CD4-positive, alpha-beta T cell treated with Interleukin-17A for 1 hour (primary cell): Measurements from ENCODE around the gene GOLGA1.
"Not testable (repeated sequence)": the region's sequence is repeated elsewhere in the genome, so short reads cannot be mapped to it uniquely, and the experiment has no call there.

Experiments used
- DNase-seq: peaks from one replicate; pipeline ENCODE4 v3.0.0-alpha.2; 2020

The GOLGA1 gene

DNA sequence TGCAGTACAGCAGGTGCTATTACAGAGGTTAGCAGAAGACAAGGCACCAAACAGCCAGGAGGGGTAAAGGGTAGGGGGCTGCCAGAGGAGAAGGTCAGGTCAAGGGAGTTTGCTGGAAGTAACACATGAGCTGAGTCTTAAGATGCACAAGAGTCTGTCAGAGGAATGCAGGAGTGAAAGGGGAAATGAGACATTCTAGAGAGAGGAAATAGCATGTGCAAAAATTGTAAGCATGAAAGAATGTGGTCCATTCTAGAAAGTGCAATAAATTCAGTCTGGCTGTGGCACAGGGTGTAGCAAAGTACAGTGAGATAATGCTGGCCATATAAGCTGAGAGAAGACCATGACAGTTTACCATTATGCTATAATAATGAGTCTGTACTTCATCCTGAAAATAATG lies 6.6 kb downstream of the GOLGA1 start:
- no peak for DNase-seq

DNA sequence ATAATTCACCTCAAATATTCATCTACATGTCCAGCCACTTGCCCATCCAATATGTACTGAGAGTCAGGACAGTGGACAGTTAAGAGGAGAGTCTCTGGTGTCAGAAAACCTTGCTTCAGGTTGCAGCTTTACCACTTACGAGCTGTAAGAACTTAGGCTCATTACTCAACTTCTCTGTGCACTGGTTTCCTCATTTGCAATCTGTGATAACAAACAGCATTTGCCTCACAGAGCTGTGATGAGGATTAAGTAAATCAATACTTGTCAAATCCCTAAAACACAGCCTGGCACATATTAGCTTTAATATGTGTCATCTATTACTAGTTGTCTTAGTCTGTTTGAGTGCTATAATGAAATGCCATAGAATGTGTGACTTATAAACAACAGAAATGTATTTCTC lies 8.6 kb downstream of the GOLGA1 start:
- DNase-seq: no peak

DNA sequence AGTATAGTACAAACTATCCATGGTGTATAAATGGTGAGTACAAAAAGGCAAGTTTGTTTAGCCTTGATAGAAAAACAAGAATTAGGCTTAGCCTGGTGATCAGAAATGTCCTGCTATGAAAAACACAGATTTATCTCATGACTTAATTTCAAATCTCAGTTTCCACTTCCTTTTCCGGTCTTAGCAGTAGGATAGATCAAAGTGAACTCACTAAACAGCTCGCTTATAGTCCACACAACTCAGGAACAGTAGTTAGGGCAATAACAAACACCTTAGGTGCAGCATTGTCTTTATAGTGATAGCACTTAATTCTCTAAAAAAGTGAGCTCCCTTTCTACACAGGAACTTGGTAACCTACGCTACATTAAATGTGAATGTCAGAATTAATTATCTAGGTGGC lies 11.4 kb downstream of the GOLGA1 start:
- DNase-seq: peak; percentile 10

DNA sequence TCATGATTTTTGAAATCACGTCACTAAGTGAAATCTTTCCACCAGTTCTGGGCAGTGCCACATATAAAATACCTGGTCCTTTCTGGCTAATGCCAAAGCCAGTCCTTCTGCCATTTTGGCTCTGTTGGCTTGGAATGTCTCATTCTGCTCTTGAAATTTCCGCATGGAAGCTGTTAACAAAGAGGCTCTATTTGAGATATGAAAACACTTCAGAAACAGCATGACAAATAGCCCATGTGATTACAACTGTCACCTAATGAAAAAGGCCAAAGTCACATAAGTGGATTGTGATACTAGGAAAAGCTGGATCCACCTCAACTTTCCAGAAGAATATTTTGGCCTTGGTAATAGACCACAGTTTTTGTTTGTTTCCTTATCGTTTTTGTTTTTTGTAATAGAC lies 12.8 kb downstream of the GOLGA1 start:
- DNase-seq: no peak

DNA sequence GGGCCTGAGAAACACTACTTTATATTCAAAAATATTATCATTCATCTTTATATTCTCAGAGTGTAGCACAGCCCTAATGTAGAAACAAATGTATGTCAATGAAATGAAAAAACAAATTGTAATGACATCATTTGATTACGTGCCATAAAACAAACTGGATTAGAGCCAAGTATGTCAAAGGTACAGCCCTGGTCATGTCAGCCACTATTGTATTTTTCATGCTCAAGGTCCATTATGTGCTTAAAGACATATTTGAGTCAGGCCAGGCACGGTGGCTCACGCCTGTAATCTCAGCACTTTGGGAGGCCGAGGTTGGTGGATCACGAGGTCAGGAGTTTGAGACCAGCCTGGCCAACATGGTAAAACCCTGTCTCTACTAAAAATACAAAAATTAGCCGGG lies 20.5 kb downstream of the GOLGA1 start:
- not testable (repeated sequence) for DNase-seq

DNA sequence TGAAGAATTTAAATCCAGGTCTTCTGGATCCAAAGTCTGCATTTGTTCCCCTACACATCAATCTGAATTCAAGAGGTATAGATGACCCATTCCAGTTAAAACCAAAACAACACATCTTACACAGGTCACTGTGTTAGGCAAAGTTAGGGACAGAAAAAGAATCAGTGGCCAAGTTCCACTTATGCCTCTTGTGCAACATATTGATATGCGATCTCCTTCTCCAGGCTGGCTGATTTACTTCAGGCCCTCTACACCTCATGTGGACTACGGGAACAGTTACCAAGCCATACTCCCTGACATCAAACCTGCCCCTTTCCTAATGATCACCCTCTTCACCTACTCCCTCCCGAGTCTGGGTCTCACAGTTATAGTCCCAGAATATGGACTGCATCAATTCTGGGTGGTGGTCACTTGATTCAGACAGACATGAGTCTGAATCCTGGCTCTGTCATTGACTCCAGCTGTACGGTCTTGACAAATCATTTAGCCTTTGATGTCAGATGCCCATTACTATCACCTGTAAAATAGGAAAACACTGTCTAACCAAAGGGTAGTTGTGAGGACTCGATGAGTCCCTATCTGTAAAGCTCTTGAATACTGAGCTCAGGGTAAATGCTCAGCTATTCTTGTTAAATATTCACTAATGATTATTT lies 26.0 kb downstream of the GOLGA1 start:
- no peak for DNase-seq

DNA sequence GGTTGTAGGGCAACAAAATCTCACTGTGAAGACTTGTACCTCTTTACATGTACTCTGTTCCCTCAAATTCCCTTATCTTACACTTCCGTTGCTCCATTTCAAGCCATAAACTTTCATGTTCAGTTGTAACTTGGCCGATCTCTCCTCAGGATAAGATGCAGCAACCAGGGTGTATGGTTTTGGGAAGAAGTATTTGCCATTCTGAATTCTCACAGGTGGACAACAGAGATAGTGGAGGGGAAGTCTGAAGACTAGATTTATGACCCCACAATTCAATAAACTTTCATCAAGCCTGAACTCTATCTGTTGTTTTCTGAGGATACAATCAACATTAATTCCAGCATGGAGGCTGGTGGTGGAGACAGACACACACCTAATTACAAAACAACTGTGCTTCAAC lies 27.5 kb downstream of the GOLGA1 start:
- DNase-seq: no peak

DNA sequence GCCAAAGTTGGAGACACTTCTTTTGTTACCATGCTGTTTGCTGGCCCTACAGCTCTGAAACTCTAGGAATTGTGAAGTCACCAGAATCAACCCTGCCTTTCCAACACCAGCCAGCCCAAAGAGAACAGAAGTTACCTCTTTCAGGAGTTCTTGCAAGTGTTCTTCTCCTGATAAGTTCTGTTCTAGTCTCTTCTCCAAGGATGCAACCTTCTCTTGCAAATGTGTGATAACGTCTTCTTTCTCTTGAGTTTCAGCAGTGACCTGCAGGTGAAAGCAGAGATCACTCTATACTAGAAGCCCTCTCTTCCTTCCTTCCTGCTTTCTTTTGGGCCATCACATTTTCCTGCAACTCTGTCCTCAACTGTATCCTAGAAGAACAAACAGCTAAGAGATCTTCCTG lies 29.1 kb downstream of the GOLGA1 start:
- no peak for DNase-seq

DNA sequence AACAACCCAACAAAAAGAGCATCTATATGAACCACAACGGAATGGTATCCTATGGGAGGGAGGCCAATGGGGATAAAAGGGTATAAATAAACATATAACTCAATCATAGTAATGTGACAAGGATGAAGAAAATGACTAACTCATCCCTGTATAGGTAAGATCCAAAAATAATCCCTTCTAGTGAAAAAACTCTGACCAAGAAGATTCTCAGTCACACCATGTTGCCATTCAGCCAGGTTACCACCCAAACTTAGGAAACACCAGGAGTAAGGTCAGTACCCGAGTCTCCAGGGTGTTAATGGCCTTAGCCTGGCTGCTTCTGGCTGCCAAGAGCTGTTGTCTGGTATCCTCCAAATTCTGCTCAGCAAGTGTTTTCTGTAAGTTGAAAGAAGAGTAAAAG lies 32.8 kb downstream of the GOLGA1 start:
- no peak for DNase-seq

DNA sequence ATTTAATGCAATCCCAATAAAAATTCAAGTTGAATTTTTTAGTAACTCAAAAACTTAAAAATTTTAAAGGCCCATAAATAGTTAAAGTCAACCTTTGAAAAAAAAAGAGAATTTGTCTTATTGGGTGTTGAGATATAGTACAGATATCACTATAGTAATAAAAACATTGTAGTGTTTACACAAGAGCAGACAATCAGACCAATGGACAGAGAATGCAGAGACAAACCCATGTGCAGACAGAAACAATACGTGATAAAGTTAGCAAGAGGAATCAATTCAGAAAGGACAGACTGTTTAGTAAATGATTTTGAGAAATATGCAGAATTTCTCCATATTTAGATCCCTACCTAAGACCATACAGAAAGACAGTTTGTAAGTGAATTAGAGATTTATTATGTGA lies 33.9 kb downstream of the GOLGA1 start:
- DNase-seq: no peak

DNA sequence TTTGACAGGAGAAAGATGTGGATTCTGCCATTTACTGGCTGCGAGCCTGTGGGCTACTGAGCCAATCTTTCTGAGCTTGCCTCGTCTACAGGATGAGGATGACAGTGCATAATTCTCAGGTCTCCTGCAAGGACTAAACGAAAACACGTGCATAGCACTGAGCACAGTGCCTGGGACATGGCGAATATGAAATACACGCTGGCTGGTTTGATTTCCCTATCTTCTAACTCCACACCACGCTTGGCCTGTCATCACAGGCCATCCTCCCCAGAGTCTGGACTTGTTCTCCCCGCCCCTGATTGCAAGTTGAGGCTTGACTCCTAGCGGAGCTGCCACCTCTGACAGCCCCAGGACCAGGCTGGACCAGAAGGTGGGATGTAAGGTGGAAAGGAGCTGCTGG lies 41.0 kb downstream of the GOLGA1 start:
- no peak for DNase-seq

DNA sequence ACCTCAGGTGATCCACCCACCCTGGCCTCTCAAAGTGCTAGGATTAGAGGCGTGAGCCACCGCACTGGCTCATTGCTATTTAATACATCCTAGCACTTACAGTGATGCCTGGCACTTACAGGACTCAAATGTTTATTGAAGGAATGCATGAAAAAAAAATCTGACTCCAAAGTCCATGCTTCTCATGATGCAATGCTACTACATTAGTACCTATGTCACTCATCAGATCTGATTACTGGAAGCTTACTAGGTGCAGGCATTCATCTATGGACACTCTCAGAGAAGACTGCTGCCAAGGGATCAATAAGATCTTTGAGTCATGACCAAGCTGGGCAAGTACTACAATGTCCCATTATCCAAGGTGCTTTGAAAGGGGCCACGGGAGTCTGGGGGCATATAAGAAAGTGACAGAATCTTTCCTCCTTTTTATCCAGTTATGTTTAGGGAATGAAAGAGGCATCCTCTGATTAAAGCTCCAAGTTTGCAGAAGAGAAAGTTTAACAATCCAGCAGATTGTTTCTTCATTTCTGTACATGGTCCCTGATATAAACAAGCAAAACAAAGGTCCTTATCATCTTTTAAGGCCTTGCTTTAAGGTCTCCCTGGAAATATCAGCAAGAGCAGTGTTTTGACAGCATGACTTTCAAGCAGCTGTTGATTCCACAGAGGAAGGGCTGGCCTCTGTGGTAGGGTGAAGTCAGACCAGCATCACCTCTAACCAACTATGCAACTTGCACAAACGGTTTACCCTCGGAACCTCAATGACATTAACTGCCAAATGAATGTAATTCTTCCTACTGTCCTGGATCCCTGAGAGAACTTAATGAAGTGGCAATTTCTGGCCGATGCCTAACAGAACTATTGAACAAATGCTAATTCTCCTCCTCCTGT lies 43.1 kb downstream of the GOLGA1 start:
- DNase-seq: no peak

DNA sequence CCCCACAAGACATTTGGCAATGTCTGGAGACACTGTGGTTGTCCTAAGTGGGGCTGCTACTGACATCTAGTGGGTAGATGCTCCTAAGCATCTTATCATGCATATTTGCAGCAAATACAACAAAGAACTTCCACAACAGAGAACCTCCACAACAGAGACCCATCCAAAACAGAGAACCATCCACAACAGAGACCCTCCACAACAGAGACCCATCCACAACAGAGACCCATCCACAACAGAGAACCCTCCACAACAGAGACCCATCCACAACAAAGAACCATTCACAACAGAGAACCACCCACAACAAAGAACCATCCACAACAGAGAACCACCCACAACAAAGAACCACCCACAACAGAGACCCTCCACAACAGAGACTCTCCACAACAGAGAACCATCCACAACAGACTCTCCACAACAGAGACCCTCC lies 46.1 kb downstream of the GOLGA1 start:
- DNase-seq: peak; percentile 67

DNA sequence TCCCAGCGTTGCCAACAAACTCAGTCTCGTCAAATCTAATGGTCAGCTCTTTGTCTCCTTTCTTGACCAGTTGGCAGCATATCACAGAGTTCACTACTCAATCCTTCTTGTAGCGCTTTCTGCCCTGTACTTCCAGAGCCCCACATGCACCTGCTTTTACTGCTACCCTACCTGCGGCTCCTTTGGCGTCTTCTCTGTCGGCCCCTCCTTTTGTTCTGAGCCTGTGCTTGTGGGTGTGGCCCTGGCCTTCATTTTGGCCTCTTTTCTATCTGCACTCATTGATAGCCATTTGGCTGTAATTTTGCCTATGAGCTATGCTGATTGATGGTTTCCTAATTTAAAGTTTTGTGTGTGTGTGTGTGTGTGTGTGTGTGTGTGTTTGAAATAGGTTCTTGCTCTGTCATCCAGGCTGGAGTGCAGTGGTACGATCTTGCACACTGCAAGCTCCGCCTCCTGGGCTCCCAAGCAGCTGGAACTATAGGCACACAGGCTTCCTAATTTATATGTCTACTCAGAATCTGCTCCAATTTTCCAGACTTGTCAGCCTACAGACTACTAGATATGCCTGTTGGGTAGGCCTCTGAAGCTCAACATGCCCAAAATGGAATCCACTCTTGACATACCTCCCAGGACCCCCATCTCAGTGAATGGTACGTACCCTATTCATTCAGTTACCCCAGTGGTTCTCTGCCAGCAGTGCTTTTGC lies 46.7 kb downstream of the GOLGA1 start:
- DNase-seq: no peak

DNA sequence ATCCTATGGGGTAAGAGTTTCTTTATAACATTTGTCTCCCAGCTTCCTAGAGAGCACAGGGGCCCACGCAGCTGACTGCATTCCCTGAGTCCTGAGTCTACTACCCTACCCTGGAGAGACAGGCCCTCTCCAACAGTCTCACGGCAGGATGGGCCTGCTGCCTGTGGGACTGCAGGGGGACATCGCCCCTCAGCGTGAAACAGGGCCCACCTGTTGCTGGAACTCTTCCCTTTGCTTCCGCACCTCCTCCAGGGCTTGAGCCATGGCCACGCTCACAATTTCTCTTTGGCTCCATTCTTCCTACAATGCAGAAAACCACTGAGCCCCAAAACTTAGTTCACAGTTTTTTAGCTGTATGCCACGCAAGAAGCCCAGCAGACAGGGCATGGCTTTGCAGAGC lies 50.7 kb downstream of the GOLGA1 start:
- DNase-seq: no peak

DNA sequence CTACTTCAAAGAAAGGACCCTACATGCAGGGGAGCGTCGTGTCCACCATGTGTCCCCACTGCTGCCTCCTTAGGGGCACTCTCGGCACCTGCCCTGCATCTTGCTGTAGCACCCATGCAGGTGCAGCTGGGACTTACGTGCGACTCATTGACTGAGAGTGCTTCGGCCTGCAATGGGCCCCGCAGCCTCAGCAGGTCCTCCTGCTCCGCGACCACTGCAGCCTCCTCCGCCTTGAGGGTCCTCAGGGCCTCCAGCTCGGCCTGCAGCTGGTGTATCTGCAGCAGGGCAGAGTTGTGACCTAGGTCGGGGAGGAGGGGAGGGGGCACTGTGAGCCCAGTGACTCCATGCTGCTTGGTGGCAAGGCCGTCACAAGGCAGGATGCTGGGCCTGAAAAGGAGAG lies 51.9 kb downstream of the GOLGA1 start:
- DNase-seq: no peak

DNA sequence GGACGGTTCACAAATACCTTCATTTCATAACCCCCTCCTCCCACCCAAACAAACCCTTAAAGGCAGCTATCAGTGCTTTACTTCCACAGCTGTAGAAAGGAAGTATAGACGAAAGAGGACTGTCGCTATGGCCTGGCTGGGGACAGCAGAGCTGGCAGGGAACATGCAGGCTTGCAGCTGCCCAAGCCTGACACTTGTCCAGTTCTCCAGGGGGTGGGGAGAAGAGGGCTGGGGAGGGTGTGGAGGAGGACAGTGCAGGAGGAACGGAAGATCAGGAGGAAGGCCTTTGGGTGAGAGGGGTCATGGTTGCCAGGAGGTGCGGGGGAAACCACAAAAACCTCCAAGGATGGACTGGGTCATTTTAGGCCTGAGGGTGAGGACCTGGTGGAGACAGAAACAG lies 53.1 kb downstream of the GOLGA1 start:
- no peak for DNase-seq

DNA sequence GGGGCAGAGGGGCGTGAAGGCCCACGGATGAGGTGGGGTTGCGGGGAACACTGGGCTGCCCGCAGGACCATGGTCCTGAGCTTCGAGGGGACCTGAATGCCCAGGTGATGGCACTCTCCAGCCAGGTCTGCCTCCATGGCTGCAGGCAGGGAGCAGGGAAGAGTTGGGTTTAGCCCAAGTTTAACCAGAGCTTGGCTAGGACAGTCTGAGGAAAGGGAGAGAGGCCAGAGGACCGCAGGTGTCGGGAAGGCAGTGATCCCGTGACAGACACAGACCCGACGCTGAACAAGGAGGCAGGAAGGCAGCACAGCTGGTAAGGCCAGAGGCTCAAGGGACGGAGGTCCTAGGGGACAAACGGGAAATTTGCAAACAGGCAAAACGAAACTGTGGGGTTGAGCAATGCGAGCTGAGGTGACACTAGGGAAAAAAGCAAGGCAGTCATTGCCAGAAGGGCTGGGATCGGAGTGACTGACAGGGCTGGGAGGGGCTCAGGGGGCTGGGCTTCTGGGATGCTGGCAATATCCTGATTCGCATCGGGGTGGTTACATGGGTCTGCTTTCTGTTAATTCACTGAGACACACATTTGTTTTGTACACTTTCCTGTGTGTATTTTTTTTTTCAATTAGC lies 53.9 kb downstream of the GOLGA1 start:
- no peak for DNase-seq

DNA sequence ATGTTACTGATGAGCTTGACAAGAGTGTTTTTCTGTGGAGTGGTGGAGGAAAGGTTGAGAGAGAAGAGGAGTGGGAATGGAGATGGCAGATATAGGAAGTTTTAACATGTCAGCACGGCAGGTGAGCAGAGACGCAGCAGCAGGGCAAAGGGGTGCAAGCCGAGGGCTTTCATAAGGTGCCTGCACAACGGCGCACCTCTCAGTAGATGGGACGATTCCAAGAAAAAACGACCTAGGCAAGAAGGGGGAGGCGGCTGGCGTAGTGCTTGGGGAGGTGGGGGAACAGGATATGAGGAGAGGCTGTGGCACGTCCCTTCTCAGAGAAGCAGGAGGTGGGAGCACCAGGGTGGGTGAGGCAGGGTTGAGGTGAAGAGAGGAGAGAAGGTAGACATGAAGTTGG lies 54.4 kb downstream of the GOLGA1 start:
- DNase-seq: no peak

DNA sequence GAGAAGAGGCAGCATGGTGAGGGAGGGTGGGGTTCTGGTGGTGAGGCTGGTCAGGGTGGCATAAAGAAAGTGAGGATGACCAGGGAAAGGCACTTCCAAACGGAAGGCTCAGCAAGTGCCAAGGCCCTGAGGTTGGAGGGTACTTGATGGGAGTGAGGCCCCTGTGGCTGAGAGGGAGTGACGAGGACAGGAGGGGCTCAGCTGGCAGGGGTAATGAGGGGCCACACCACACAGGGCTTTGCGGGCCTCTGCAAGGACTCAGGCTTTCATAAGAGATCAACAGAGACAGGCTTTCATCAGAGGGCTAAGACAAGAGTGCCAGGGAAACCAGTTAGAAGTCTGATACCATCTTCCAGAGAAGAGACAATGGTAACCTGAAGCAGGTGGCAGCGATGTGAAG lies 55.3 kb downstream of the GOLGA1 start:
- no peak for DNase-seq

DNA sequence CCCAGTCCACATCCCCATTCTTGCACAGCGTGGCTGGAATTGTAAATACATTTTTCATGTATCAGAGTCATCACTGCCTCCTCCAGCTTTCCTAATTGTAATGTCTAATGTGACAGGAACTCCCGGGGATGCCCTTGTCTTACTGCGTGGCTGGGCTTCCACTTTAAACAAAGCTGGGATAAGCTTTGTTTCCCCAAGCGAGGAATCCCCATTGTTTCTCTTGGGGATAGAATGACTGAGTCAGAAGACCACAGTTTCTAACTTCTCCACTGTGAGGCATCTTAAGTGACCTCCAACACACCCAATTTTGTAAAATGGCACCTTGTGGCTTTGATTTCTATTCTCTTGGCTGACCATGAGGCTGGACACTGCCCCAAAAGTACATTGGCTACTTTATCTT lies 56.5 kb downstream of the GOLGA1 start:
- no peak for DNase-seq

DNA sequence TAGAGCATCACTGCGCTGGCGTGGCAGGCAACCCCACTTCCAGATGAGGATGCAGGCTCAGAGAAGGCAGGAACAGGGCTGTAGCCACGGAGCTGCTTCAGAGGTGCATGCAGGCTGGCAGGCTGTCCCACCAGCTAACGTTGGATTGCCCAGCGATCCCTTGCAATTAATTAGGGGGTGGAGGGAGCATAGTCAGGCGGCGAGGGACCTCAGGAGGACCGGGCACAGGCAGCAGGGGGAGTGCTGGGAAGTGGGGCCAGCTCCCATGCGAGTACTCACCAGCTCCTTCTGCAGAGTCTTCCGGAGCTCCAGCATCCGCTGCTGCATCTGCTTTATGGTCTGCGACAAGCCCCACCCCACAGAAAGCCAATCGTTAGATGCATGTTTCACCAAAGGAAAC lies 58.7 kb downstream of the GOLGA1 start:
- no peak for DNase-seq

DNA sequence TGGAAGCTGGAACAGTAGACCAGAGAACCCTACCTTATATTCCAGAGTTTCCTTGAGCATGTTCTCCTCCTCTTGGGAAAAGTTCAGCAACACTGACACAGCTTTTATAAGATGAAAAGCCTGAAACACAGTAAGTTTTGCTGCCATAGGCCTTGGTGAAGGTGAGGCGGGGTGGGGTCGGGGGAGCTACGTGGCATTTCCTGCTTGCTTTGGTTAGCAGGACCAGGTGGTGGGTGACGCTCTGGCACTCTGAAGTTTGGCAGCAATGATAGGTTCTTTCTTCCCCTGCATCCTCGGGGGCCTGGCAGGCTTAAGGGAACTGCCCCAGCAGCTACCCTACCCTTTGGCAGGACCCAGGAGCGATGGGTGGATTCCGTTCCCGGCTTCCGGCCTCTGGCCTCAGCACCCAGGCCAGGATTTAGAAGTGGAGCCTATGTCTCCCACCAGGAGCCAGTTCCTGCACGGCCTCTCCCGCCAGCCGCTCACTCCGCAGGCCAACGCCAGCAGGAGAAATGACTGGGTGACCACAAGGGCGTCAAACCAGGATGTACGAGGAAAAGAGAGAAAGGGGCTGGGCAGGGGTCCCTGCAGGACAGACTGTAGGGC lies 59.6 kb downstream of the GOLGA1 start:
- no peak for DNase-seq
